ENCODE measurements around the gene FBXO9. TPM values are rescaled to one million over a fixed set of nuclear protein-coding genes. Genes with fewer than 3 reads are reported as not detected.

Gene FBXO9
- total and polyA plus RNA-seq, 10 of the 15 experiments (the other 5 are each of a cell fraction or from before 2014, with no cell fraction given): 9.9 to 68.9 (median 31.3) TPM

DNA sequence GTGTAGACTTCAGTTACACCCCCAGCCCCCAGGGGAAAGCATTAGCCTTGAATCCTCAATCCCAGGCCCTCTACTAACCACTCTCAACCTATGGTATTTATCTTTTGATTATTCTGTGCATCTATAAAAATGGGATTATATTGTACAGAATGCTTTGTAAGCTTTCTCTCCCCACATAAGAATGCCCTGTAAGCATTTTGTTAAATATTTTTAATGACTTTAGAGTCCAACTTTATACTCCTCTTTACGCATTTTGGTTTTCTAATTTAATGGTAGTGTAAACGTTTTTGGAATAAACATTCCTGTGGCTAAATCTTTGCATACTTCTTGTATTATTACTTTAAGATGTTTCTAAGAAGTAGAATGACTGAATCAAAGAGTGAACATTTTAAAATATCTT, 35.4 kb downstream of the FBXO9 start:
- ChIA-PET RAD21 (ENCODE audit: unreplicated experiment) (no interaction called here), SMC1A (ENCODE audit: uncharacterized antibody, unreplicated experiment) (interaction anchor here (0.7 kb wide), 1 partner anchor 392 kb away, joined by 3 read pairs; no protein-coding TSS in a partner anchor), POLR2A (no interaction called here), CTCF (no interaction called here)
- no TSS peak for BruUV-seq (replicated peaks)
- Histone ChIP-seq H3K4me2 (ENCODE audit: control insufficient read depth, insufficient read depth) (no peak overlapping the region), H3K4me3 (no peak overlapping the region), H3K27me3 (replicated peaks in 1 of 2; ENCODE audit: control insufficient read depth in 2 of 2, insufficient read depth in 2 of 2, low read length in 1 of 2) (no peaks in the 10 kb centered on the region), H3K79me2 (ENCODE audit: control insufficient read depth, insufficient read depth, low read length) (no peaks in the 10 kb centered on the region), H3K36me3 (ENCODE audit: control insufficient read depth in 2 of 2, insufficient read depth in 2 of 2, low read length in 1 of 2) (peaks cover 0 to 13% of the 10 kb centered on the region in 2 experiments; a peak in 3 of 4 replicates), H3K9ac (ENCODE audit: control insufficient read depth, insufficient read depth, low read length) (no peak overlapping the region), H2AFZ (ENCODE audit: control insufficient read depth, low read depth, low read length) (no peak overlapping the region), H4K20me1 (ENCODE audit: control insufficient read depth, insufficient read depth) (no peaks in the 10 kb centered on the region), H3K27ac (ENCODE audit: control insufficient read depth, insufficient read depth) (no peak overlapping the region), H3K4me1 (ENCODE audit: control insufficient read depth, insufficient read depth, low read length) (no peaks in the 10 kb centered on the region), H3K9me3 (replicated peaks; ENCODE audit: control insufficient read depth, insufficient read depth, low read length) (no peaks in the 10 kb centered on the region)
- no peak for DNase-seq (ENCODE audit: low read depth, low spot score)
- ATAC-seq: no peak
- intact Hi-C loops (cut with micrococcal nuclease; ENCODE audit: unreplicated experiment): no loop called here
- 2% methylated on average over 2 of the region's 2 CpGs for WGBS (ENCODE audit: insufficient coverage, insufficient replicate concordance, low lambda C conversion rate, missing lambda C conversion rate)
- FAIRE-seq: no peak
- in situ Hi-C loops (cut with MboI): no loop called here
- TF ChIP-seq, protein P1, sequence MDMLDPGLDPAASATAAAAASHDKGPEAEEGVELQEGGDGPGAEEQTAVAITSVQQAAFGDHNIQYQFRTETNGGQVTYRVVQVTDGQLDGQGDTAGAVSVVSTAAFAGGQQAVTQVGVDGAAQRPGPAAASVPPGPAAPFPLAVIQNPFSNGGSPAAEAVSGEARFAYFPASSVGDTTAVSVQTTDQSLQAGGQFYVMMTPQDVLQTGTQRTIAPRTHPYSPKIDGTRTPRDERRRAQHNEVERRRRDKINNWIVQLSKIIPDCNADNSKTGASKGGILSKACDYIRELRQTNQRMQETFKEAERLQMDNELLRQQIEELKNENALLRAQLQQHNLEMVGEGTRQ (IDR thresholded peaks at IDR 0.05; ENCODE audit: borderline replicate concordance, low read depth, low read length): no peak
- TF ChIP-seq EGR1 (IDR thresholded peaks at IDR 0.05; ENCODE audit: borderline replicate concordance in 1 of 2, low read depth in 2 of 2, low read length in 2 of 2) (no peak), FOS (IDR thresholded peaks at IDR 0.05; ENCODE audit: borderline replicate concordance, extremely low read depth, insufficient read length) (no peak), SMC3 (IDR thresholded peaks at IDR 0.05; ENCODE audit: borderline replicate concordance, low read length) (no peak), SRF (IDR thresholded peaks at IDR 0.05; ENCODE audit: low read depth in 2 of 2, low read length in 2 of 2) (no peak), KDM1A (IDR thresholded peaks at IDR 0.05; ENCODE audit: borderline replicate concordance) (no peak), ZSCAN29 (IDR thresholded peaks at IDR 0.05) (no peak), IRF4 (IDR thresholded peaks at IDR 0.05; ENCODE audit: low read depth, low read length) (no peak)
- TF ChIP-seq, protein P2, sequence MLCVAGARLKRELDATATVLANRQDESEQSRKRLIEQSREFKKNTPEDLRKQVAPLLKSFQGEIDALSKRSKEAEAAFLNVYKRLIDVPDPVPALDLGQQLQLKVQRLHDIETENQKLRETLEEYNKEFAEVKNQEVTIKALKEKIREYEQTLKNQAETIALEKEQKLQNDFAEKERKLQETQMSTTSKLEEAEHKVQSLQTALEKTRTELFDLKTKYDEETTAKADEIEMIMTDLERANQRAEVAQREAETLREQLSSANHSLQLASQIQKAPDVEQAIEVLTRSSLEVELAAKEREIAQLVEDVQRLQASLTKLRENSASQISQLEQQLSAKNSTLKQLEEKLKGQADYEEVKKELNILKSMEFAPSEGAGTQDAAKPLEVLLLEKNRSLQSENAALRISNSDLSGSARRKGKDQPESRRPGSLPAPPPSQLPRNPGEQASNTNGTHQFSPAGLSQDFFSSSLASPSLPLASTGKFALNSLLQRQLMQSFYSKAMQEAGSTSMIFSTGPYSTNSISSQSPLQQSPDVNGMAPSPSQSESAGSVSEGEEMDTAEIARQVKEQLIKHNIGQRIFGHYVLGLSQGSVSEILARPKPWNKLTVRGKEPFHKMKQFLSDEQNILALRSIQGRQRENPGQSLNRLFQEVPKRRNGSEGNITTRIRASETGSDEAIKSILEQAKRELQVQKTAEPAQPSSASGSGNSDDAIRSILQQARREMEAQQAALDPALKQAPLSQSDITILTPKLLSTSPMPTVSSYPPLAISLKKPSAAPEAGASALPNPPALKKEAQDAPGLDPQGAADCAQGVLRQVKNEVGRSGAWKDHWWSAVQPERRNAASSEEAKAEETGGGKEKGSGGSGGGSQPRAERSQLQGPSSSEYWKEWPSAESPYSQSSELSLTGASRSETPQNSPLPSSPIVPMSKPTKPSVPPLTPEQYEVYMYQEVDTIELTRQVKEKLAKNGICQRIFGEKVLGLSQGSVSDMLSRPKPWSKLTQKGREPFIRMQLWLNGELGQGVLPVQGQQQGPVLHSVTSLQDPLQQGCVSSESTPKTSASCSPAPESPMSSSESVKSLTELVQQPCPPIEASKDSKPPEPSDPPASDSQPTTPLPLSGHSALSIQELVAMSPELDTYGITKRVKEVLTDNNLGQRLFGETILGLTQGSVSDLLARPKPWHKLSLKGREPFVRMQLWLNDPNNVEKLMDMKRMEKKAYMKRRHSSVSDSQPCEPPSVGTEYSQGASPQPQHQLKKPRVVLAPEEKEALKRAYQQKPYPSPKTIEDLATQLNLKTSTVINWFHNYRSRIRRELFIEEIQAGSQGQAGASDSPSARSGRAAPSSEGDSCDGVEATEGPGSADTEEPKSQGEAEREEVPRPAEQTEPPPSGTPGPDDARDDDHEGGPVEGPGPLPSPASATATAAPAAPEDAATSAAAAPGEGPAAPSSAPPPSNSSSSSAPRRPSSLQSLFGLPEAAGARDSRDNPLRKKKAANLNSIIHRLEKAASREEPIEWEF (IDR thresholded peaks at IDR 0.05; ENCODE audit: insufficient replicate concordance, low read depth, low read length): no peak
- TF ChIP-seq, protein P3, sequence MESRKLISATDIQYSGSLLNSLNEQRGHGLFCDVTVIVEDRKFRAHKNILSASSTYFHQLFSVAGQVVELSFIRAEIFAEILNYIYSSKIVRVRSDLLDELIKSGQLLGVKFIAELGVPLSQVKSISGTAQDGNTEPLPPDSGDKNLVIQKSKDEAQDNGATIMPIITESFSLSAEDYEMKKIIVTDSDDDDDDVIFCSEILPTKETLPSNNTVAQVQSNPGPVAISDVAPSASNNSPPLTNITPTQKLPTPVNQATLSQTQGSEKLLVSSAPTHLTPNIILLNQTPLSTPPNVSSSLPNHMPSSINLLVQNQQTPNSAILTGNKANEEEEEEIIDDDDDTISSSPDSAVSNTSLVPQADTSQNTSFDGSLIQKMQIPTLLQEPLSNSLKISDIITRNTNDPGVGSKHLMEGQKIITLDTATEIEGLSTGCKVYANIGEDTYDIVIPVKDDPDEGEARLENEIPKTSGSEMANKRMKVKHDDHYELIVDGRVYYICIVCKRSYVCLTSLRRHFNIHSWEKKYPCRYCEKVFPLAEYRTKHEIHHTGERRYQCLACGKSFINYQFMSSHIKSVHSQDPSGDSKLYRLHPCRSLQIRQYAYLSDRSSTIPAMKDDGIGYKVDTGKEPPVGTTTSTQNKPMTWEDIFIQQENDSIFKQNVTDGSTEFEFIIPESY (IDR thresholded peaks at IDR 0.05): no peak
- TF ChIP-seq, protein P4, sequence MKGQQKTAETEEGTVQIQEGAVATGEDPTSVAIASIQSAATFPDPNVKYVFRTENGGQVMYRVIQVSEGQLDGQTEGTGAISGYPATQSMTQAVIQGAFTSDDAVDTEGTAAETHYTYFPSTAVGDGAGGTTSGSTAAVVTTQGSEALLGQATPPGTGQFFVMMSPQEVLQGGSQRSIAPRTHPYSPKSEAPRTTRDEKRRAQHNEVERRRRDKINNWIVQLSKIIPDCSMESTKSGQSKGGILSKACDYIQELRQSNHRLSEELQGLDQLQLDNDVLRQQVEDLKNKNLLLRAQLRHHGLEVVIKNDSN (IDR thresholded peaks at IDR 0.05; ENCODE audit: borderline replicate concordance, extremely low read length, insufficient read depth, low read depth, low read length): no peak
- TF ChIP-seq, protein P5, sequence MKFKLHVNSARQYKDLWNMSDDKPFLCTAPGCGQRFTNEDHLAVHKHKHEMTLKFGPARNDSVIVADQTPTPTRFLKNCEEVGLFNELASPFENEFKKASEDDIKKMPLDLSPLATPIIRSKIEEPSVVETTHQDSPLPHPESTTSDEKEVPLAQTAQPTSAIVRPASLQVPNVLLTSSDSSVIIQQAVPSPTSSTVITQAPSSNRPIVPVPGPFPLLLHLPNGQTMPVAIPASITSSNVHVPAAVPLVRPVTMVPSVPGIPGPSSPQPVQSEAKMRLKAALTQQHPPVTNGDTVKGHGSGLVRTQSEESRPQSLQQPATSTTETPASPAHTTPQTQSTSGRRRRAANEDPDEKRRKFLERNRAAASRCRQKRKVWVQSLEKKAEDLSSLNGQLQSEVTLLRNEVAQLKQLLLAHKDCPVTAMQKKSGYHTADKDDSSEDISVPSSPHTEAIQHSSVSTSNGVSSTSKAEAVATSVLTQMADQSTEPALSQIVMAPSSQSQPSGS (IDR thresholded peaks at IDR 0.05; ENCODE audit: low read length): no peak
